GM18526 (cell line): ENCODE results near the gene ABR.

Source experiments
- POLR2A ChIP-seq: IDR thresholded peaks from 3 replicates; pipeline ENCODE4 v1.6.1; 2011; ENCODE audit not compliant: insufficient read length; ENCODE audit errors: extremely low read depth

The ABR gene

GRCh38 chr17:1047879-1048470 is 131.8 kb downstream of the ABR start:
- TF ChIP-seq POLR2A: no peak

- no peak for TF ChIP-seq POLR2A
Observed at GRCh38 chr17:1047177-1047878, 132.5 kb downstream of the ABR start.

GRCh38 chr17:1045456-1045855 is 134.3 kb downstream of the ABR start:
- no peak for TF ChIP-seq POLR2A

GRCh38 chr17:1043601-1044251 is 136.1 kb downstream of the ABR start:
- TF ChIP-seq POLR2A: no peak

- TF ChIP-seq POLR2A: no peak
Observed at GRCh38 chr17:1042486-1042885, 137.3 kb downstream of the ABR start.

- TF ChIP-seq POLR2A: no peak
Observed at GRCh38 chr17:1041746-1042145, 138.0 kb downstream of the ABR start.

- TF ChIP-seq POLR2A: no peak
Observed at GRCh38 chr17:1040216-1040600, 139.6 kb downstream of the ABR start.

GRCh38 chr17:1039511-1040215 is 140.1 kb downstream of the ABR start:
- no peak for TF ChIP-seq POLR2A

- no peak for TF ChIP-seq POLR2A
Observed at GRCh38 chr17:1039123-1039507, 140.7 kb downstream of the ABR start.

- TF ChIP-seq POLR2A: no peak
Observed at GRCh38 chr17:1038459-1039122, 141.2 kb downstream of the ABR start.

GRCh38 chr17:1037238-1037879 is 142.4 kb downstream of the ABR start:
- no peak for TF ChIP-seq POLR2A

- TF ChIP-seq POLR2A: no peak
Observed at GRCh38 chr17:1036845-1037237, 142.9 kb downstream of the ABR start.

- no peak for TF ChIP-seq POLR2A
Observed at GRCh38 chr17:1036171-1036844, 143.5 kb downstream of the ABR start.

- TF ChIP-seq POLR2A: no peak
Observed at GRCh38 chr17:1035546-1036170, 144.1 kb downstream of the ABR start.
